NOMO-1 treated with DMSO at 0.1 percent for 48 hours (cell line): ENCODE data around the gene LEFTY2.
"Not testable (repeated sequence)": the region's sequence is repeated elsewhere in the genome, so short reads cannot be mapped to it uniquely, and the experiment has no call there.

Experiments used
- DNase-seq: peaks from one replicate; lab custom pipeline; 2025; ENCODE audit not compliant: unreplicated experiment; lab: John Stamatoyannopoulos, UW

The LEFTY2 gene

DNA sequence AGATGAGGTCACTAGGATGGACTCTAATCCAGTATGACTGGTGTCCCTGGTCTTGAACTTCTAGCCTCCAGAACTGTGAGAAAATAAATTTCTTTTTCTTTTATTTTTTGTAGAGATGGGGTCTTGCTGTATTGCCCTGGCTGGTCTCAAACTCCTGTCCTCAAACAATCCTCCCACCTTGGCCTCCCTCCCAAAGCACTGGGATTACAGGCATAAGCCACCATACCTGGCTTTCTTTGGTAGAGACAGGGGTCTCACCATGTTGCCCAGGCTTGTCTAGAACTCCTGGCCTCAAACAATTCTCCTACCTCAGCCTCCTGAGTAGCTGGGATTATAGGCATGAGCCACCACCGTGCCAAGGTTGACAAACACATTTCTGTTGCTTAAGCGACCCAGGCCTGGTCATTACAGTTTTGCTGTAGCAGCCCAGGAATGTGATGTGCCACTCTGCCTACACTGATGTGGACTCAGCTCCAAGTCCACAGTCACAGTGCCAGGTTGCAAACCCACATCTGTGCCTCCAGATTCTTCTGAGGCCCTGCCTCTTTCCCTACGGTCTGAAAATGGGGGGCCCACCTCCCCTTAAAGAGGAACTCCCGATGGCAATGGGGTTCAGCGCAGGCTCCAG is 32.9 kb downstream of the LEFTY2 start:
- no peak for DNase-seq

GRCh38 chr1:225907341-225907740 is 33.7 kb downstream of the LEFTY2 start:
- no peak for DNase-seq

DNA sequence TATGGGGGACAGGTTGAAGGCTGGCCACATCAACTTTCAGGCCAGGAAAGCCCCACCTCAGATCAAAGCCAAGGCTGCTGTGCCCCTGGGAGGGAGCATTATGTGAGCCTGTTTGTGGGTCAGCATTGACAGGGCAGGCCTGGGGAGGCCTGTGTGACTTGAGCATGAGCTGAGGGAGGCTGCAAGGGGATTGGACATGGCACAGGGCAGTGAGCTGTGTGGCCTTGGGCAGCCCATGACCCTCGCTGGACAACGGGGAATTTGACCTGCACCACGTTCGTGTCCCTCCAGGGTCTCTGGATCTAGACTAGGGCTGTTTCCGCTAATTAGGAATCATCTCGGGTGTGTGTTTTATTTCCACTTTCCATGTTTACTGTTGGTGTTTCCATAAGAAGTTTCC is 34.6 kb downstream of the LEFTY2 start:
- no peak for DNase-seq

- DNase-seq, result no peak
Measured at GRCh38 chr1:225903623-225904022, 37.4 kb downstream of the LEFTY2 start.

- DNase-seq, result no peak
Measured at GRCh38 chr1:225899044-225899925, 41.7 kb downstream of the LEFTY2 start.

DNA sequence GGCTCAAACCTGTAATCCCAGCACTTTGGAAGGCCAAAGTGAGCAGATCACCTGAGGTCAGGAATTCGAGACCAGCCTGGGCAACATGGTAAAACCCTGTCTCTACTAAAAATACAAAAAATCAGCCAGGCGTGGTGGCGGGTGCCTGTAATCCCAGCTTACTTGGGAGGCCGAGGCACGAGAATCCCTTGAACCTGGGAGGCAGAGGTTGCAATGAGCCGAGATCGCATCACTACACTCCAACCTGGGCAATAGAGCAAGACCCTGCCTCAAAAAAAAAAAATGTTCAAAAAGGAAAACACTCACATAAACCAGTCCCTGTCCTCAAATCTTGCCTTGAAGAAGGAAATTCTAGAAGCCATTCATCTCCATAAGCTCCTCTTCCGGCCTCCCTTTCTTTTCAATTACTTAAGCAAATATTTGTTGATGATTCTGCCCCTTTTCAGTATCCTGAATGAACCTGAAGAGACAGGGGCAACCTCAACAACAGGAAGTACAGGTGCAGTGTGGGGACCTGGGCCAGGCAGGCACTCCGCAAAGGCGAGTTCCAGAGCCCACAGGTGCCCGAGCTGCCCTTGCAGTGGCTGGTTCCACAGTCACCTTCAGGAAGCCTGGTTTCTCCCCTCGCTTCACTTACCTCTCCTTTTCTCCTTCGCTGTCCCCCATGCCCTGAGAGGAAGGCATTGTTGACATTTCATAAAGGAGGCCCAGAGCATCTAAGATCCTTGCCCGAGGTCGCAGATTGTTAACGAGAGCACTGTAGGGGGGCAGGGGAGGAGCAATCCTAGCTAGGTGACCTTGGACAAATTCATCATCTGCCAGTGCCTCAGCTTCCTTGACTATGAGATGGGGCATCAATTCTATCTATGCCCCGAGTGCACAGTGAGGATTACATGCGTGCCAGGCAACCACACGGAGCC is 43.2 kb downstream of the LEFTY2 start:
- no peak for DNase-seq

GRCh38 chr1:225896937-225897549 is 44.0 kb downstream of the LEFTY2 start:
- DNase-seq, result no peak

DNA sequence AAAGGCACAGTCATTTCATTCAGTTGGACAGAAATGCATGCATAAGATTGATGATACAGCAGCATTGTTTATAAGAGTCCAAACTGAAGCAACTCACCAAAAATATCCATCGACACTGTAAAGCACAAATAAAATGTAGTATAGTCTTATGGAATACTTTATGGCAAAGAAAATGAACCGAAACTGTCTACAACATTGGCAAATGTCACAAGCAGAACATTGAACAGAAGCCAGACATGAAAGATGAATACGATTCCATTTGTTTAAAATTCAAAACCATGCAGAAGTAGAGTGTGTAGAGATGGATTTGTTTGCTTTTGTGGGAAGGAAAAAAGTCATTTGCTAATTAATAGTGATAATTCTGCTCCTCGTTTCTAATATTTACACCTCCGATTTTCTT is 44.5 kb downstream of the LEFTY2 start:
- no peak for DNase-seq

- no peak for DNase-seq
Measured at GRCh38 chr1:225892307-225892706, 48.7 kb downstream of the LEFTY2 start.

DNA sequence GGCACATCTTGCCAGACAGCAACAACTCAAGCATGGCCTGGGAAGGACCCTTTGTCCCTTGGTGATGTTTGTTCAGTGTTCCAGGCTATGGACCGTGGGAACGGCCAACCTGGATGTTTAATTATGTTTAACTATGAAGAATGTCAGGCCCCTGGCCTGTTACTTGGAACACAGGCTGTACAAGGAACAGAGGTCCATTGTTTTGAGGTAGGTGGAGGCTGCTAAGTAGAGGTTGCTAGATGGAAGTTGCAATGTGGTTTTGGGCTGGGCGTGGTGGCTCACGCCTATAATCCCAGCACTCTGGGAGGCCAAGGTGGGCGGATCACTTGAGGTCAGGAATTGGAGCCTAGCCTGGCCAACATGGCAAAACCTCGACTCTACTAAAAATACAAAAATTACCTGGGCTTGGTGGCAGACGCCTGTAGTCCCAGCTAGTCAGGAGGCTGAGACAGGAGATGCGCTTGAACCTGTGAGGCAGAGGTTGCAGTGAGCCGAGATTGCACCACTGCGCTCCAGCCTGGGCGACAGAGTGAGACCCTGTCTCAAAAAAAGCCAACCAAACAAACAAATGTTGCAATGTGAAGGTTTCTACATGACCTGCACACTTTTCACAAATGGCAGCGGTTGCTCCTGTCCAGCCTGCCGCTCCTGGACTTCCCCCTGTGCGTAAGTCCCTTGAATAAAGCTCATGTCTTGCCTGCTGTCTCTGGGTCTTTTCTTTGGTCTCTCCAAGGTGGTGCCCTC is 49.6 kb downstream of the LEFTY2 start:
- no peak for DNase-seq

- DNase-seq, result no peak
Measured at GRCh38 chr1:225890346-225891228, 50.4 kb downstream of the LEFTY2 start.

- DNase-seq, result no peak
Measured at GRCh38 chr1:225889743-225890142, 51.3 kb downstream of the LEFTY2 start.

- no peak for DNase-seq
Measured at GRCh38 chr1:225888898-225889601, 52.0 kb downstream of the LEFTY2 start, which contains the start of gene LEFTY1. Gene LEFTY1, minus strand, starts transcription at chr1:225889146. Its CDS starts 80 bp downstream, at chr1:225889066.

- no peak for DNase-seq
Measured at GRCh38 chr1:225888289-225888897, 52.6 kb downstream of the LEFTY2 start.

- DNase-seq, result not testable (repeated sequence)
Measured at GRCh38 chr1:225887554-225888288, 53.3 kb downstream of the LEFTY2 start.

GRCh38 chr1:225887030-225887314 is 54.0 kb downstream of the LEFTY2 start:
- no peak for DNase-seq
